Measurements from ENCODE around the gene CTXN1.
"Not testable (repeated sequence)": the region's sequence is repeated elsewhere in the genome, so short reads cannot be mapped to it uniquely, and the experiment has no call there.

CTXN1 gene

DNA sequence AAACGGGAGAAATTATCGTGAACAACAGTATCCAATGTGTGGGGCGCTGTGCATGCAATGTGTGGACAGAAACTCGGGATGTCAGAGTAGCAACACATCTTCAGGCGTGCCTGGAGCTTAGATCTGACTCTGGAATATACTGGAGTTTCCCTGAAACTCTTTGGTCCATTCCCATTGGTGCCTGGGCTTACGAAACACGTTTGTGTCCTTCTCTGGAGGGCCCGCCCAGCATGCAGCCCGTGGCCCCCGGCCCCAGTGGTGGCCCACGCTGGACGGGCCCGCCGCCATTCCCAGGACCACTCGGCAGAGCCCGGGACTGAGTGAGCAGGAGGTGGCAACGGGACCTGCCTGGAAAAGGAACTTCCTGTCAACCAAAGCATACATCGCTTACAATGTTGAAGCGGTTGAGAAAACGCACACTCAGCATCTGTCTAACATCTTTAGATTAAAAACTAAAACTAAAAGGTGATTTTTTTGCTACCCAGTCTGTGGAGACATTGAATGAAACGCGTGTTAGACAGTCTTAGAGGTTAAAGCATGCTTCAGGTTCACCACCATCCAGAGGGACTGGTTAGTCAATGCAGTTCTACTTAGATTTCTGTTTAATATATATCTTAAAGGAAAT, 36.8 kb upstream of the CTXN1 start:
- ChIA-PET CTCF (no interaction called here), POLR2A (no interaction called here)
- no peak for DNase-seq (ENCODE audit: extremely low spot score)
- no peak for TF ChIP-seq NFRKB (IDR thresholded peaks at IDR 0.05)

DNA sequence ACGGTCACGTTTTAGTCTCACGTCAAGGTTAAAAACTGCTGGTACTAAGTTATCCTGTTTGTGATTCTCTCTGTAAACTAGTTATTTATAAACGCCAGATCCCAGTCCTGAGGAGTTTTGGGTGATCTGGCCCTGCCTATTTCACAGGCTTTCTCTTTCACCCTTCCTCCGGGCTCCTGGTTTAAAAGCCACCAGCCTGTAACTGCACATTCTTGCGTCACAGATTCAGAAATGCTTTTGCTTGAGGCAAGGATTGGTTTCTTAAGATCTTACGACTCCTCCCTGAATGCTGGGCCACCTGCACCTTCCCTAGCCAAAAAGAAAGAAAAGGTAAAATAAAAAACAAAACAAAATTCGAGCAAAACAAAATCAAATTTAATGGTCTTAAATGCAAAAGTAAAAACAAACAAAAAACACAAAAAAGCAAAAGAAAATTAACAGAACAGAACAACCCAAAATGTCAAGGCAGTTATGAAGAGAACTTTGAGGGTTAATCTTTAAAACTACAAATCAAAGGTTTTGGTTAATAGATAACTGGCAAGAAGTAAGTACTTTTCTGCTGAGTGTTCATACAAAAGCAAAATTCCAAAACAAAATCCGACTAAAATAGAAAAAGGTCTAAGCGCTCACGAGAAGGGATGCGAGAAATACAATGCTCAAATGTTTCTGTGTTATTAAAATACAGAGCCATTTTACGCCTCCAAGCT, 36.1 kb upstream of the CTXN1 start:
- no peak for DNase-seq (ENCODE audit: extremely low spot score)
- TF ChIP-seq FOXA1 (IDR thresholded peaks at IDR 0.05) (no peak), BHLHE40 (IDR thresholded peaks at IDR 0.05; ENCODE audit: borderline replicate concordance) (no peak), FOXM1 (IDR thresholded peaks at IDR 0.05; ENCODE audit: borderline replicate concordance) (no peak), L3MBTL2 (conservative IDR thresholded peaks at IDR 0.05) (no peak), TARDBP (IDR thresholded peaks at IDR 0.05) (no peak), HDGF (IDR thresholded peaks at IDR 0.05; ENCODE audit: borderline replicate concordance) (no peak), SP1 (IDR thresholded peaks at IDR 0.05) (no peak), CTBP1 (IDR thresholded peaks at IDR 0.05; ENCODE audit: borderline replicate concordance) (no peak), ARNT (IDR thresholded peaks at IDR 0.05) (no peak), ZNF384 (IDR thresholded peaks at IDR 0.05) (no peak), ELF4 (IDR thresholded peaks at IDR 0.05) (no peak), FOXK2 (IDR thresholded peaks at IDR 0.05) (no peak), SUZ12 (IDR thresholded peaks at IDR 0.05) (no peak)
- TF ChIP-seq, protein P1, sequence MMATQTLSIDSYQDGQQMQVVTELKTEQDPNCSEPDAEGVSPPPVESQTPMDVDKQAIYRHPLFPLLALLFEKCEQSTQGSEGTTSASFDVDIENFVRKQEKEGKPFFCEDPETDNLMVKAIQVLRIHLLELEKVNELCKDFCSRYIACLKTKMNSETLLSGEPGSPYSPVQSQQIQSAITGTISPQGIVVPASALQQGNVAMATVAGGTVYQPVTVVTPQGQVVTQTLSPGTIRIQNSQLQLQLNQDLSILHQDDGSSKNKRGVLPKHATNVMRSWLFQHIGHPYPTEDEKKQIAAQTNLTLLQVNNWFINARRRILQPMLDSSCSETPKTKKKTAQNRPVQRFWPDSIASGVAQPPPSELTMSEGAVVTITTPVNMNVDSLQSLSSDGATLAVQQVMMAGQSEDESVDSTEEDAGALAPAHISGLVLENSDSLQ (IDR thresholded peaks at IDR 0.05): no peak
- ChIA-PET POLR2A (no interaction called here), CTCF (no interaction called here)

DNA sequence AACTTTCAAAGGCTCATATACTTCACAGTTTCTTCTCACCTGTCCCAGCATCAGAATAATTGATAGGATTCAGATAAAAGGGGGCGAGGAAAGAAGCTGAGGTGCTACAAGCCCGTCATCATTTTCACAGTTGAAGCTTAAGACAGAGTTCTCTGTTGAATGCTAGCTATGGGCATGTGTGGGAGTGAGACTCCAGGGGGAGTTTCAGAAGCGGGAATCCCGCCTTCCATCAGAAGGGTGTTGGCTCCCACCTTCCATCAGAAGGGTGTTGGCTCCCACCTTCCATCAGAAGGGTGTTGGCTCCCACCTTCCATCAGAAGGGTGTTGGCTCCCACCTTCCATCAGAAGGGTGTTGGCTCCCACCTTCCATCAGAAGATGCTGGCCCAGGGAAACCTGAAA, 35.1 kb upstream of the CTXN1 start:
- CTCF ChIA-PET: interaction anchor here (2.1 kb wide), 1 partner anchor 16 kb away, joined by 6 read pairs; no protein-coding TSS in a partner anchor
- POLR2A ChIA-PET; DNase-seq (ENCODE audit: extremely low spot score): not testable (repeated sequence)

DNA sequence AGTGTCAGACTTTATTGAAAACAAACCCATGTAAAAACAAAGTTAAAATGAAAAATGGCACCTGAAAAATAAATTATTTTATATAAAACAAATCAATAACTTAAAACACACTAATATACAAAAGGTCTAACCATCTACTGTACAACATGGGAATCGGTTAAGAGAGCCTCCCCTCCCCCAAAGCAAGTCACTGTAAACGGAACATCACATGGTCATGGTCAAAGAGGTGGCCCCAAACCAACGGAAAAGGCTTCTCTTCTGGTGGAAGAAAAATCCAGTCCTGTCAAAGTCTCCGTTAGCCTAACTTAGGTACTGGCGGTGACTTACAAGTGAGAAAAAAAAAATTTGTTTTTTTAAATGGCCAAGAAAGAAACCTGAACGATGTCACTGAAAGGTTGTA, 33.3 kb upstream of the CTXN1 start:
- CTCF ChIA-PET: interaction anchor here (2.1 kb wide), 1 partner anchor 14 kb away, joined by 6 read pairs; no protein-coding TSS in a partner anchor
- TF ChIP-seq NFRKB (IDR thresholded peaks at IDR 0.05) (no peak), HDGF (IDR thresholded peaks at IDR 0.05; ENCODE audit: borderline replicate concordance) (no peak), BHLHE40 (IDR thresholded peaks at IDR 0.05; ENCODE audit: borderline replicate concordance) (no peak), FOXA1 (IDR thresholded peaks at IDR 0.05) (no peak), ARNT (IDR thresholded peaks at IDR 0.05) (no peak), SUZ12 (IDR thresholded peaks at IDR 0.05) (no peak), SP1 (IDR thresholded peaks at IDR 0.05) (no peak), ELF4 (IDR thresholded peaks at IDR 0.05) (no peak), TARDBP (IDR thresholded peaks at IDR 0.05) (no peak), FOXM1 (IDR thresholded peaks at IDR 0.05; ENCODE audit: borderline replicate concordance) (no peak), L3MBTL2 (conservative IDR thresholded peaks at IDR 0.05) (no peak), CTBP1 (IDR thresholded peaks at IDR 0.05; ENCODE audit: borderline replicate concordance) (no peak), LEF1 (IDR thresholded peaks at IDR 0.05; ENCODE audit: borderline replicate concordance) (no peak), FOXK2 (IDR thresholded peaks at IDR 0.05) (no peak), ZNF384 (IDR thresholded peaks at IDR 0.05) (no peak)
- TF ChIP-seq, protein P1 (IDR thresholded peaks at IDR 0.05): no peak
- POLR2A ChIA-PET: interaction anchor here (1.2 kb wide), 1 partner anchor 16 kb away, joined by 5 read pairs; the partner anchor contains the start of gene TIMM44
- DNase-seq (ENCODE audit: extremely low spot score): no peak

DNA sequence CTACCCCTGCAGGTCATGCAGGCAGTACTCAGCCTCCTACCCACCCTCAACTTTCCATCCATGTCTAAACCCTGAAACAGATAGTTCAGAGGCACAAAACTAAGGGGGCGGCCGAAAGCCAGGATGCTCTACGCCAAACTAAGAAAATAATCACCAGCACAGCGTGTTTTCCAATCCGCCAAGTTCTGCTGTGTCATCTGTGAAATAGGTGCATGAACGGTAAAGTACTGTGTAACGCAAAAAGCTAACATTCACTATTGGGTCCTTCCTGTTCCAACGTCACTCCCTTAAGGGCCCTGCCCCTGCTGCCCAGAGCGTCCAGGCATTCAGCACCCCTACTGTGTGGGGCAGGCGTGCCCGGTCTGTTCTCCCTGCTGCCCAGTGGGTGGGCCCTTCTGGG, 29.8 kb upstream of the CTXN1 start:
- ChIA-PET POLR2A (interaction anchor here (0.6 kb wide), 1 partner anchor 12 kb away, joined by 3 read pairs; the partner anchor contains the start of gene TIMM44), CTCF (no interaction called here)
- no peak for DNase-seq (ENCODE audit: extremely low spot score)
- no peak for TF ChIP-seq LEF1 (IDR thresholded peaks at IDR 0.05; ENCODE audit: borderline replicate concordance)
- TF ChIP-seq TARDBP (IDR thresholded peaks at IDR 0.05): no peak
- no peak for TF ChIP-seq ARNT (IDR thresholded peaks at IDR 0.05)
- TF ChIP-seq SP1 (IDR thresholded peaks at IDR 0.05): no peak
- TF ChIP-seq HDGF (IDR thresholded peaks at IDR 0.05; ENCODE audit: borderline replicate concordance): no peak
- TF ChIP-seq ELF4 (IDR thresholded peaks at IDR 0.05): no peak
- TF ChIP-seq FOXM1 (IDR thresholded peaks at IDR 0.05; ENCODE audit: borderline replicate concordance): no peak
- TF ChIP-seq NFRKB (IDR thresholded peaks at IDR 0.05): no peak
- TF ChIP-seq SUZ12 (IDR thresholded peaks at IDR 0.05): no peak
- no peak for TF ChIP-seq BHLHE40 (IDR thresholded peaks at IDR 0.05; ENCODE audit: borderline replicate concordance)
- no peak for TF ChIP-seq CTBP1 (IDR thresholded peaks at IDR 0.05; ENCODE audit: borderline replicate concordance)
- no peak for TF ChIP-seq ZNF384 (IDR thresholded peaks at IDR 0.05)

DNA sequence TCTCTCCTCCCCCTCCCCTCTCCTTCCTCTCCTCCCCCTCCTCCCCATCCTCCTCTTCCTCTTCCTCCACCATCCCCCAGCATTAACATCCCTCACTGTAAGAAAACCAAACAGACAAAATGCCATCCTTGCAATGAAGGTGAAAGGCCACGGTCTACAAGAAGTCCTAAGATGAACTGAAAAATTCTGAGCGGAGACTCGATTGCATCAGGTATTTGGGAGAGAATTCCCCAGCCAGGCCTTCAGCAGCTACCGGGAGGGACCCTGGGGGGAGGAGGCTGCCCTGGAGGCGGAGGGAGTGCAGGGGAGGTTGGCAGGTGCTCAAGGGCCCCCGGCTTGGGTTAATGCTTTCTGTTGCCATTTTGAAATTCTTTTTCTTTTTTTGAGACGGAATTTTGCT, 27.6 kb upstream of the CTXN1 start:
- DNase-seq (ENCODE audit: extremely low spot score): no peak
- CTCF ChIA-PET: no interaction called here
- TF ChIP-seq CTBP1 (IDR thresholded peaks at IDR 0.05; ENCODE audit: borderline replicate concordance) (no peak), HDGF (IDR thresholded peaks at IDR 0.05; ENCODE audit: borderline replicate concordance) (no peak), SUZ12 (IDR thresholded peaks at IDR 0.05) (no peak), FOXA1 (IDR thresholded peaks at IDR 0.05) (no peak), ELF4 (IDR thresholded peaks at IDR 0.05) (no peak), L3MBTL2 (conservative IDR thresholded peaks at IDR 0.05) (no peak), FOXK2 (IDR thresholded peaks at IDR 0.05) (no peak), BHLHE40 (IDR thresholded peaks at IDR 0.05; ENCODE audit: borderline replicate concordance) (no peak), ARNT (IDR thresholded peaks at IDR 0.05) (no peak), FOXM1 (IDR thresholded peaks at IDR 0.05; ENCODE audit: borderline replicate concordance) (no peak), TARDBP (IDR thresholded peaks at IDR 0.05) (no peak)
- TF ChIP-seq, protein P1 (IDR thresholded peaks at IDR 0.05): no peak
- POLR2A ChIA-PET: interaction anchor here (2.8 kb wide), 1 partner anchor 10 kb away, joined by 15 read pairs; the partner anchor contains the start of gene TIMM44
